SK-N-MC (cell line): Measurements from ENCODE around the gene DCAF17.

Experiments used
- DNase-seq: peaks from one replicate; pipeline ENCODE4 v3.0.0-alpha.2; 2011; ENCODE audit warnings: low read depth, low spot score
- H3K27ac ChIP-seq: fragments of 200-600 bp; sonication (generic); 2 replicates; pipeline ENCODE4 v1.5.1; 2016; ENCODE audit warnings: mixed run types
- H3K36me3 ChIP-seq: fragments of 200-600 bp; sonication (generic); 2 replicates; pipeline ENCODE4 v1.6.1; 2017; ENCODE audit warnings: antibody characterized with exemption, low read length, mixed read lengths; ENCODE audit not compliant: insufficient read depth
- H3K4me3 ChIP-seq: fragments of 200-600 bp; sonication (generic); 2 replicates; pipeline ENCODE4 v1.5.1; 2016
- H3K9ac ChIP-seq: fragments of 200-600 bp; sonication (generic); 2 replicates; pipeline ENCODE4 v1.8.0; 2017; ENCODE audit warnings: mixed run types, mixed read lengths; ENCODE audit not compliant: insufficient read length
- H3K9me3 ChIP-seq: fragments of 200-600 bp; sonication (generic); 2 replicates; pipeline ENCODE4 v1.6.1; 2017; ENCODE audit warnings: low read depth, mild to moderate bottlenecking, antibody characterized with exemption, low read length, moderate library complexity, mixed read lengths
- EZH2 ChIP-seq: fragments of 200-600 bp; sonication (generic); IDR thresholded peaks from one replicate; pipeline ENCODE4 v1.6.1; 2017; ENCODE audit warnings: antibody characterized with exemption
- FOXP2 ChIP-seq: optimal IDR thresholded peaks from 2 replicates; pipeline ENCODE3; 2011; ENCODE audit warnings: mild to moderate bottlenecking, moderate library complexity; ENCODE audit not compliant: insufficient read depth; ENCODE audit errors: extremely low read length, control extremely low read depth
- POLR2AphosphoS5 ChIP-seq: IDR thresholded peaks from 2 replicates; pipeline ENCODE4 v1.6.1; 2012; ENCODE audit warnings: mild to moderate bottlenecking, low read depth, low read length, borderline replicate concordance

Gene DCAF17

GRCh38 chr2:171432969-171433762, 860 bp upstream of the DCAF17 start:
- H3K9ac ChIP-seq = peak overlapping the region; percentile 94
- H3K36me3 ChIP-seq = peaks cover 31% of the 10 kb centered on the region
- peak overlapping the region; percentile 70 for H3K27ac ChIP-seq
- no peak for DNase-seq
- H3K4me3 ChIP-seq = peak overlapping the region; percentile 87
- TF ChIP-seq POLR2AphosphoS5 = no peak
- TF ChIP-seq FOXP2 = no peak
- TF ChIP-seq EZH2 = no peak
- peaks cover 7% of the 10 kb centered on the region; the same call in 1 of the 2 replicates for H3K9me3 ChIP-seq

GRCh38 chr2:171433763-171434012, 338 bp upstream of the DCAF17 start, which contains the start of gene METTL8:
METTL8 (minus strand) TSS chr2:171433990; CDS start chr2:171392185, 41,805 bp downstream.
- H3K36me3 ChIP-seq = peaks cover 37% of the 10 kb centered on the region
- peak within 1 kb of the TSS; percentile 87 for H3K27ac ChIP-seq
- TF ChIP-seq POLR2AphosphoS5 (no peak), EZH2 (no peak), FOXP2 (no peak)
- H3K9me3 ChIP-seq = peaks cover 7% of the 10 kb centered on the region; the same call in 1 of the 2 replicates
- H3K9ac ChIP-seq = peak within 1 kb of the TSS; percentile 94
- no peak for DNase-seq
- peak within 1 kb of the TSS; percentile 87 for H3K4me3 ChIP-seq

GRCh38 chr2:171436307-171436706, 2.3 kb downstream of the DCAF17 start:
- TF ChIP-seq FOXP2 (no peak), POLR2AphosphoS5 (no peak), EZH2 (no peak)
- no peak overlapping the region for H3K9ac ChIP-seq
- H3K36me3 ChIP-seq = peaks cover 57% of the 10 kb centered on the region
- DNase-seq = no peak
- H3K4me3 ChIP-seq = no peak overlapping the region
- H3K27ac ChIP-seq = no peak overlapping the region
- peaks cover 7% of the 10 kb centered on the region; the same call in 1 of the 2 replicates for H3K9me3 ChIP-seq

- Histone ChIP-seq H3K27ac (no peak overlapping the region), H3K4me3 (no peak overlapping the region), H3K36me3 (peaks cover 76% of the 10 kb centered on the region), H3K9ac (no peak overlapping the region), H3K9me3 (no peaks in the 10 kb centered on the region)
- TF ChIP-seq POLR2AphosphoS5 (no peak), FOXP2 (no peak), EZH2 (no peak)
- DNase-seq = no peak
These were observed 7.4 kb downstream of the DCAF17 start for GRCh38 chr2:171441470-171441869.

- H3K4me3 ChIP-seq = no peak overlapping the region
- no peaks in the 10 kb centered on the region for H3K9me3 ChIP-seq
- TF ChIP-seq EZH2 (no peak), POLR2AphosphoS5 (no peak), FOXP2 (no peak)
- no peak overlapping the region for H3K27ac ChIP-seq
- DNase-seq = no peak
- no peak overlapping the region for H3K9ac ChIP-seq
- H3K36me3 ChIP-seq = peaks cover 48% of the 10 kb centered on the region
These were observed 13.6 kb downstream of the DCAF17 start for GRCh38 chr2:171447675-171448074.

- DNase-seq = no peak
- Histone ChIP-seq H3K36me3 (peaks cover 51% of the 10 kb centered on the region), H3K9ac (no peak overlapping the region)
These were observed 17.0 kb downstream of the DCAF17 start for GRCh38 chr2:171451074-171451473.

GRCh38 chr2:171452773-171453172, 18.7 kb downstream of the DCAF17 start:
- TF ChIP-seq EZH2 (no peak), POLR2AphosphoS5 (no peak), FOXP2 (no peak)
- Histone ChIP-seq H3K9me3 (peaks cover 6% of the 10 kb centered on the region), H3K36me3 (peaks cover 61% of the 10 kb centered on the region), H3K4me3 (no peak overlapping the region), H3K9ac (no peak overlapping the region), H3K27ac (no peak overlapping the region)
- no peak for DNase-seq

More at GRCh38 chr2:171451074-171451473, 17.0 kb downstream of the DCAF17 start:
- Histone ChIP-seq H3K4me3 (no peak overlapping the region), H3K9me3 (peaks cover 2% of the 10 kb centered on the region), H3K27ac (no peak overlapping the region)
- TF ChIP-seq FOXP2 (no peak), EZH2 (no peak), POLR2AphosphoS5 (no peak)

- Histone ChIP-seq H3K4me3 (no peak overlapping the region), H3K9ac (no peak overlapping the region), H3K27ac (no peak overlapping the region), H3K9me3 (peaks cover 16% of the 10 kb centered on the region), H3K36me3 (peaks cover 52% of the 10 kb centered on the region)
- TF ChIP-seq FOXP2 (no peak), POLR2AphosphoS5 (no peak), EZH2 (no peak)
- no peak for DNase-seq
These were observed 25.5 kb downstream of the DCAF17 start for GRCh38 chr2:171459498-171459897.

- DNase-seq = no peak
- Histone ChIP-seq H3K27ac (no peak overlapping the region), H3K9ac (no peak overlapping the region), H3K9me3 (peaks cover 16% of the 10 kb centered on the region), H3K36me3 (peaks cover 45% of the 10 kb centered on the region), H3K4me3 (no peak overlapping the region)
- TF ChIP-seq POLR2AphosphoS5 = no peak
- TF ChIP-seq EZH2 = no peak
- TF ChIP-seq FOXP2 = no peak
These were observed 26.5 kb downstream of the DCAF17 start for GRCh38 chr2:171460537-171460936.
